HepG2 (cell line): ENCODE measurements around the gene SARS2. TPM values are rescaled to one million over a fixed set of nuclear protein-coding genes. Genes with fewer than 3 reads are reported as not detected.

Experiments
- CEBPG ChIP-seq: IDR thresholded peaks from 2 replicates; pipeline ENCODE4 v1.6.1; 2016
- FLYWCH1 ChIP-seq: sonication (generic); formaldehyde crosslinking; IDR thresholded peaks from 2 replicates; pipeline ENCODE4 v1.8.1; 2023; ENCODE audit warnings: mild to moderate bottlenecking, missing genetic modification reagents
- FOXA1 ChIP-seq, 2 experiments: fragments of 450-650 bp in 1 of 2; sonication (generic) in 1 of 2; formaldehyde crosslinking in 1 of 2; IDR thresholded peaks; 2 replicates each; pipeline versions ENCODE4 v1.4.0 to v1.6.1; 2016 to 2020; ENCODE audit warnings: missing genetic modification reagents in 1 of 2
- HDAC2 ChIP-seq: sonication (generic); formaldehyde crosslinking; IDR thresholded peaks from 2 replicates; pipeline ENCODE4 v1.4.0; 2020; ENCODE audit warnings: missing genetic modification reagents
- HIVEP1 ChIP-seq: sonication (generic); formaldehyde crosslinking; IDR thresholded peaks from 2 replicates; pipeline ENCODE4 v1.4.0; 2020; ENCODE audit warnings: mild to moderate bottlenecking, missing genetic modification reagents
- KDM4B ChIP-seq: sonication (generic); formaldehyde crosslinking; IDR thresholded peaks from 2 replicates; pipeline ENCODE4 v1.4.0; 2020; ENCODE audit warnings: missing genetic modification reagents
- KDM5B ChIP-seq: sonication (generic); formaldehyde crosslinking; IDR thresholded peaks from 2 replicates; pipeline ENCODE4 v1.4.0; 2020; ENCODE audit warnings: missing genetic modification reagents, mild to moderate bottlenecking, borderline replicate concordance
- MTF1 ChIP-seq: sonication (generic); formaldehyde crosslinking; IDR thresholded peaks from 2 replicates; pipeline ENCODE4 v1.5.0; 2020; ENCODE audit warnings: missing genetic modification reagents
- NFIB ChIP-seq: sonication (generic); formaldehyde crosslinking; IDR thresholded peaks from 2 replicates; pipeline ENCODE4 v1.9.0; 2021; ENCODE audit warnings: missing genetic modification reagents, mild to moderate bottlenecking, borderline replicate concordance
- NR2F1 ChIP-seq, 2 experiments: fragments of 450-650 bp in 1 of 2; formaldehyde crosslinking in 1 of 2; IDR thresholded peaks; 2 replicates each; pipeline versions ENCODE4 v1.5.0 to v1.6.1; 2016 to 2020; ENCODE audit warnings: mild to moderate bottlenecking in 1 of 2, missing compliant biosample characterization in 1 of 2, missing genetic modification reagents in 1 of 2, moderate library complexity in 1 of 2
- PAX8 ChIP-seq: sonication (generic); formaldehyde crosslinking; IDR thresholded peaks from 2 replicates; pipeline ENCODE4 v1.8.0; 2022; ENCODE audit warnings: mild to moderate bottlenecking, missing genetic modification reagents, borderline replicate concordance
- POGZ ChIP-seq: sonication (generic); formaldehyde crosslinking; IDR thresholded peaks from 2 replicates; pipeline ENCODE4 v1.4.0; 2020; ENCODE audit warnings: mild to moderate bottlenecking, missing genetic modification reagents
- RELA ChIP-seq: sonication (generic); formaldehyde crosslinking; IDR thresholded peaks from 2 replicates; pipeline ENCODE4 v1.4.0; 2020; ENCODE audit warnings: missing genetic modification reagents
- SIN3B ChIP-seq: fragments of 150-350 bp; IDR thresholded peaks from 2 replicates; pipeline ENCODE4 v1.6.1; 2014; ENCODE audit warnings: low read length
- SP1 ChIP-seq, 2 experiments: fragments of 450-650 bp in 1 of 2; sonication (generic) in 1 of 2; formaldehyde crosslinking in 1 of 2; IDR thresholded peaks; 2 replicates each; pipeline versions ENCODE4 v1.4.0 to v1.6.1; 2016 to 2020; ENCODE audit warnings: missing genetic modification reagents in 1 of 2
- ZNF577 ChIP-seq: sonication (generic); formaldehyde crosslinking; IDR thresholded peaks from 2 replicates; pipeline ENCODE4 v1.4.0; 2020; ENCODE audit warnings: mild to moderate bottlenecking, low read depth, missing genetic modification reagents, borderline replicate concordance
- ZNF629 ChIP-seq: sonication (generic); formaldehyde crosslinking; conservative IDR thresholded peaks from 2 replicates; pipeline ENCODE4 v1.5.0; 2020; ENCODE audit warnings: missing genetic modification reagents
- ZSCAN20 ChIP-seq: sonication (generic); formaldehyde crosslinking; IDR thresholded peaks from 2 replicates; pipeline ENCODE4 v1.4.0; 2020; ENCODE audit warnings: missing genetic modification reagents, mild to moderate bottlenecking, borderline replicate concordance
- polyA plus RNA-seq, 8 experiments: library from polyadenylated mRNA; depleted of rRNA in 3 of 8; stranded (reverse) in 7 of 8; unstranded in 1 of 8; fragments of >200 nt; fragmentation: Illumina TruSeq in 4 of 8; extraction: Trizol in 4 of 8; gene quantifications; 2 replicates each; pipeline versions ENCODE4 v1.2.1 to v1.2.3, GENCODE V29; 2011 to 2016; ENCODE audit warnings: low read depth in 4 of 8, missing spikeins in 1 of 8, mixed read lengths in 1 of 8; ENCODE audit not compliant: insufficient read depth in 1 of 8
- total RNA-seq, 5 experiments: library from RNA; depleted of rRNA; stranded (reverse); fragments of >200 nt; fragmentation: Illumina TruSeq; extraction: Trizol; gene quantifications; 2 replicates each; pipeline ENCODE4 v1.2.3, GENCODE V29; 2016; ENCODE audit warnings: low read depth in 1 of 5
- TF ChIP-seq, protein P1 (sequence below): sonication (generic); formaldehyde crosslinking; IDR thresholded peaks from 2 replicates; pipeline ENCODE4 v1.8.1; 2023; ENCODE audit warnings: mild to moderate bottlenecking, missing genetic modification reagents
- TF ChIP-seq, protein P2 (sequence below): sonication (generic); formaldehyde crosslinking; IDR thresholded peaks from 2 replicates; pipeline ENCODE4 v1.8.0; 2022; ENCODE audit warnings: low read depth, missing genetic modification reagents
- TF ChIP-seq, protein P3 (sequence below): sonication (generic); formaldehyde crosslinking; IDR thresholded peaks from 2 replicates; pipeline ENCODE4 v1.9.0; 2021; ENCODE audit warnings: missing genetic modification reagents, mild to moderate bottlenecking, borderline replicate concordance
- TF ChIP-seq, protein P4 (sequence below): sonication (generic); formaldehyde crosslinking; IDR thresholded peaks from 2 replicates; pipeline ENCODE4 v1.4.0; 2020; ENCODE audit warnings: low read depth, mild to moderate bottlenecking, missing genetic modification reagents
- TF ChIP-seq, protein P5 (sequence below): sonication (generic); formaldehyde crosslinking; IDR thresholded peaks from 2 replicates; pipeline ENCODE4 v1.5.1; 2020; ENCODE audit warnings: missing genetic modification reagents, mild to moderate bottlenecking, borderline replicate concordance

SARS2 gene
- total and polyA plus RNA-seq, 2 of the 13 experiments (the other 11 are each of a cell fraction or from before 2014, with no cell fraction given): 40.0 to 48.6 TPM

DNA sequence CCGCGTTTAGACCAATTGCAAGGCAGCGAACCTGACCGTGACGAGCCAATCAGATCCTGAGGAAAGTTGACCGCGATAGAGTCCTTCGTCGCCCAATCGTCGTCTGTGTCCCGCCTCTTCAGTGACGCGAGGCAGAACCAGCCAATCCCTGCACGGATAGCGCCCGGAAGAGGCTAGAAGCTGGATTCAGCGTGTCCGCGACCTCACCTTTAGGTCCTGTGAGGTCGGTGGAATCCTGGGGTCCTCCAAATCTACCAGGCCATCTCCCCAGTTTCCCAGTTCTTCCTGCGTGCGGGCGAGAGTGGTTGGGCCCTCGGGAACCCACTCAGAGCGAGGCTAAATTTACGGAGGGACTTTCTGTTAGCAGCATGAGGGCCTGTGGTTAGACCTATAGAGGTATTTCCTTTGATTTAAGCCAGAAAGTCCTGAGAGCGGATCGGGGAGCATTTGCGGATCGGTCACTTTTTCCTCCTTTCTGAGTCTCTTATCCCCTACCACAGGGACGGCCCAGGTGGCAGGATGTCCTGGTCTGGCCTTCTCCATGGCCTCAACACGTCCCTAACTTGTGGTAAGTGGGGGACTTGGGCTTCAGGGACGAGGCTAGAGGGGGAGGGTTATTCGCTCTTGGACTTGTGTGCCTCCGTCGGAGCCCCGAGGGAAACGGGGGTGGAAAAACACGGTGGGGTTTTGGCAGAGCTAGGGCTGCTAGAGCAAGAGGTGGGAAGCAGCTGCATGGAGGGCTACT is 385 bp upstream of the SARS2 start, which contains the start of gene MRPS12 (continued):
- TF ChIP-seq, protein P1, sequence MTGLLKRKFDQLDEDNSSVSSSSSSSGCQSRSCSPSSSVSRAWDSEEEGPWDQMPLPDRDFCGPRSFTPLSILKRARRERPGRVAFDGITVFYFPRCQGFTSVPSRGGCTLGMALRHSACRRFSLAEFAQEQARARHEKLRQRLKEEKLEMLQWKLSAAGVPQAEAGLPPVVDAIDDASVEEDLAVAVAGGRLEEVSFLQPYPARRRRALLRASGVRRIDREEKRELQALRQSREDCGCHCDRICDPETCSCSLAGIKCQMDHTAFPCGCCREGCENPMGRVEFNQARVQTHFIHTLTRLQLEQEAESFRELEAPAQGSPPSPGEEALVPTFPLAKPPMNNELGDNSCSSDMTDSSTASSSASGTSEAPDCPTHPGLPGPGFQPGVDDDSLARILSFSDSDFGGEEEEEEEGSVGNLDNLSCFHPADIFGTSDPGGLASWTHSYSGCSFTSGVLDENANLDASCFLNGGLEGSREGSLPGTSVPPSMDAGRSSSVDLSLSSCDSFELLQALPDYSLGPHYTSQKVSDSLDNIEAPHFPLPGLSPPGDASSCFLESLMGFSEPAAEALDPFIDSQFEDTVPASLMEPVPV (CRISPR knock-in tag): no peak; the same call in 1 of the 2 replicates
- TF ChIP-seq RELA (CRISPR knock-in tag): no peak
- no peak for TF ChIP-seq FOXA1 (IDR thresholded peaks at IDR 0.05)
- no peak for TF ChIP-seq FOXA1 (CRISPR knock-in tag; IDR thresholded peaks at IDR 0.05)
- no peak; the same call in 1 of the 2 replicates for TF ChIP-seq HDAC2 (CRISPR knock-in tag)
- TF ChIP-seq PAX8 (CRISPR knock-in tag): no peak
- TF ChIP-seq, protein P2, sequence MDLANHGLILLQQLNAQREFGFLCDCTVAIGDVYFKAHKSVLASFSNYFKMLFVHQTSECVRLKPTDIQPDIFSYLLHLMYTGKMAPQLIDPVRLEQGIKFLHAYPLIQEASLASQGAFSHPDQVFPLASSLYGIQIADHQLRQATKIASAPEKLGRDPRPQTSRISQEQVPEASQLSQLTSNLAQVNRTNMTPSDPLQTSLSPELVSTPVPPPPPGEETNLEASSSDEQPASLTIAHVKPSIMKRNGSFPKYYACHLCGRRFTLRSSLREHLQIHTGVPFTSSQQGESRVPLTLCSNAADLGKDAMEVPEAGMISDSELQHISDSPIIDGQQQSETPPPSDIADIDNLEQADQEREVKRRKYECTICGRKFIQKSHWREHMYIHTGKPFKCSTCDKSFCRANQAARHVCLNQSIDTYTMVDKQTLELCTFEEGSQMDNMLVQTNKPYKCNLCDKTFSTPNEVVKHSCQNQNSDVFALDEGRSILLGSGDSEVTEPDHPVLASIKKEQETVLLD: no peak
- TF ChIP-seq KDM5B (CRISPR knock-in tag): no peak; the same call in 1 of the 2 replicates
- TF ChIP-seq SP1 (IDR thresholded peaks at IDR 0.05): no peak
- no peak for TF ChIP-seq SP1 (CRISPR knock-in tag; IDR thresholded peaks at IDR 0.05)
- no peak for TF ChIP-seq MTF1 (CRISPR knock-in tag)
- no peak for TF ChIP-seq NR2F1 (CRISPR knock-in tag; IDR thresholded peaks at IDR 0.05)
- no peak for TF ChIP-seq NFIB (CRISPR knock-in tag)
- no peak for TF ChIP-seq SIN3B
- 0 out of 2 replicates have a peak, but pooled peaks have one; percentile 18 for TF ChIP-seq POGZ (CRISPR knock-in tag)
- no peak for TF ChIP-seq CEBPG (CRISPR knock-in tag)
- no peak for TF ChIP-seq ZNF577
- no peak for TF ChIP-seq HIVEP1 (CRISPR knock-in tag)
- TF ChIP-seq ZSCAN20: no peak
- TF ChIP-seq, protein P3, sequence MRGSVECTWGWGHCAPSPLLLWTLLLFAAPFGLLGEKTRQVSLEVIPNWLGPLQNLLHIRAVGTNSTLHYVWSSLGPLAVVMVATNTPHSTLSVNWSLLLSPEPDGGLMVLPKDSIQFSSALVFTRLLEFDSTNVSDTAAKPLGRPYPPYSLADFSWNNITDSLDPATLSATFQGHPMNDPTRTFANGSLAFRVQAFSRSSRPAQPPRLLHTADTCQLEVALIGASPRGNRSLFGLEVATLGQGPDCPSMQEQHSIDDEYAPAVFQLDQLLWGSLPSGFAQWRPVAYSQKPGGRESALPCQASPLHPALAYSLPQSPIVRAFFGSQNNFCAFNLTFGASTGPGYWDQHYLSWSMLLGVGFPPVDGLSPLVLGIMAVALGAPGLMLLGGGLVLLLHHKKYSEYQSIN: no peak
- TF ChIP-seq FLYWCH1 (CRISPR knock-in tag): no peak
- TF ChIP-seq KDM4B (CRISPR knock-in tag): no peak
- TF ChIP-seq ZNF629 (CRISPR knock-in tag): no peak
- TF ChIP-seq, protein P4, sequence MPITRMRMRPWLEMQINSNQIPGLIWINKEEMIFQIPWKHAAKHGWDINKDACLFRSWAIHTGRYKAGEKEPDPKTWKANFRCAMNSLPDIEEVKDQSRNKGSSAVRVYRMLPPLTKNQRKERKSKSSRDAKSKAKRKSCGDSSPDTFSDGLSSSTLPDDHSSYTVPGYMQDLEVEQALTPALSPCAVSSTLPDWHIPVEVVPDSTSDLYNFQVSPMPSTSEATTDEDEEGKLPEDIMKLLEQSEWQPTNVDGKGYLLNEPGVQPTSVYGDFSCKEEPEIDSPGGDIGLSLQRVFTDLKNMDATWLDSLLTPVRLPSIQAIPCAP (CRISPR knock-in tag): no peak
- TF ChIP-seq, protein P5, sequence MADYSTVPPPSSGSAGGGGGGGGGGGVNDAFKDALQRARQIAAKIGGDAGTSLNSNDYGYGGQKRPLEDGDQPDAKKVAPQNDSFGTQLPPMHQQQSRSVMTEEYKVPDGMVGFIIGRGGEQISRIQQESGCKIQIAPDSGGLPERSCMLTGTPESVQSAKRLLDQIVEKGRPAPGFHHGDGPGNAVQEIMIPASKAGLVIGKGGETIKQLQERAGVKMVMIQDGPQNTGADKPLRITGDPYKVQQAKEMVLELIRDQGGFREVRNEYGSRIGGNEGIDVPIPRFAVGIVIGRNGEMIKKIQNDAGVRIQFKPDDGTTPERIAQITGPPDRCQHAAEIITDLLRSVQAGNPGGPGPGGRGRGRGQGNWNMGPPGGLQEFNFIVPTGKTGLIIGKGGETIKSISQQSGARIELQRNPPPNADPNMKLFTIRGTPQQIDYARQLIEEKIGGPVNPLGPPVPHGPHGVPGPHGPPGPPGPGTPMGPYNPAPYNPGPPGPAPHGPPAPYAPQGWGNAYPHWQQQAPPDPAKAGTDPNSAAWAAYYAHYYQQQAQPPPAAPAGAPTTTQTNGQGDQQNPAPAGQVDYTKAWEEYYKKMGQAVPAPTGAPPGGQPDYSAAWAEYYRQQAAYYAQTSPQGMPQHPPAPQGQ: no peak
